Psoas muscle (tissue), 8 donors: ENCODE data around the gene NOS1AP. TPM values are rescaled to one million over a fixed set of nuclear protein-coding genes. Genes with fewer than 3 reads are reported as not detected.

Experiments used
- ATAC-seq, 4 donors: fragments of 200-7000 bp; cut with Tn5 transposase; one replicate each; pipeline ENCODE4 v1.9.1; 2020; ENCODE audit warnings: moderate library complexity in 3 of 4, mild to moderate bottlenecking in 2 of 4
- DNase-seq, 2 donors: peaks; one replicate each; pipeline ENCODE4 v3.0.0-alpha.2; 2020
- H3K27ac ChIP-seq: fragments of 200-600 bp; one replicate; pipeline ENCODE4 v1.8.0; 2022
- H3K27me3 ChIP-seq, 3 donors: fragments of 200-600 bp in 1 of 3; one replicate each; pipeline versions ENCODE4 v1.6.1 to v1.8.0; 2013 to 2022; ENCODE audit warnings: low read length in 2 of 3, mild to moderate bottlenecking in 2 of 3, moderate library complexity in 1 of 3; ENCODE audit not compliant: insufficient read depth in 3 of 3
- H3K36me3 ChIP-seq, 2 donors: fragments of 200-600 bp in 1 of 2; one replicate each; pipeline versions ENCODE4 v1.6.1 to v1.8.0; 2013 to 2022; ENCODE audit warnings: low read depth in 1 of 2, mild to moderate bottlenecking in 1 of 2, moderate library complexity in 1 of 2; ENCODE audit not compliant: insufficient read depth in 1 of 2
- H3K4me1 ChIP-seq: fragments of 200-600 bp; one replicate; pipeline ENCODE4 v1.8.0; 2022
- H3K4me3 ChIP-seq: fragments of 200-600 bp; one replicate; pipeline ENCODE4 v1.8.0; 2022; ENCODE audit warnings: mild to moderate bottlenecking
- H3K9me3 ChIP-seq: fragments of 200-600 bp; one replicate; pipeline ENCODE4 v1.8.0; 2022
- CTCF ChIP-seq: fragments of 200-600 bp; IDR thresholded peaks from one replicate; pipeline ENCODE4 v1.8.0; 2022; ENCODE audit warnings: antibody characterized with exemption
- WGBS, 3 donors: extraction: QIAGEN DNeasy Blood & Tissue Kit; methylation state at CpG; one replicate each; pipeline versions ENCODE4 v1.1.6 to v1.1.7; 2013; 5-methylcytosine and 5-hydroxymethylcytosine counted together
- intact Hi-C, 2 donors: fragments of 100-400 bp; cut with DNase I; formaldehyde crosslinking; loops; one replicate each; pipeline versions ENCODE4 v1.11.0 to v1.14.2; 2022
- polyA plus RNA-seq, 3 donors: library from polyadenylated mRNA; stranded (reverse); fragments of 200-250 nt; gene quantifications; one replicate each; pipeline ENCODE4 v1.2.3, GENCODE V29; 2013
- total RNA-seq, 4 donors: library from RNA; stranded (reverse); fragmentation: NEBNext Ultra II Directional in 2 of 4; extraction: Animal tissue kit (Norgen Biotek cat#: 25700) in 2 of 4; gene quantifications; one replicate each; pipeline versions ENCODE4 v1.2.1 to v1.2.4, GENCODE V29; 2021 to 2023
- donor health status: healthy with polysubstance abuse.
- donor health status: DM: no; HTN: no; CAD: no; lungs with moderate emphysema.
- donor health status: Bipolar disorder and iron deficiency.
- donor health status: healthy.
- donor health status: DM: yes; HTN: yes; CAD: no.
- donor health status: DM: no; HTN: no; CAD: no.
- donor health status: DM: no; HTN: no; CAD: no.
- donor health status: DM: yes; HTN: yes; CAD: no.

NOS1AP gene
- total and polyA plus RNA-seq, 7 donors: 0.10 to 0.76 (median 0.18) TPM

GRCh38 chr1:162397039-162397448, 327.6 kb downstream of the NOS1AP start:
- peak in 2 of 4 donors; percentile 27 to 37 for ATAC-seq
- Histone ChIP-seq H3K36me3 (no peaks in the 10 kb centered on the region), H3K9me3 (no peaks in the 10 kb centered on the region), H3K4me3 (no peak overlapping the region), H3K4me1 (no peaks in the 10 kb centered on the region), H3K27ac (no peak overlapping the region), H3K27me3 (peaks cover 2 to 13% (median 2%) of the 10 kb centered on the region in 3 donors)
- no peak for TF ChIP-seq CTCF
- no peak for DNase-seq
- intact Hi-C loops: no loop called here
- 80 to 93% (median 88%) methylated on average over 3 of the region's 3 CpGs for WGBS, 3 donors

GRCh38 chr1:162397943-162398560, 328.6 kb downstream of the NOS1AP start:
- ATAC-seq: no peak
- no peaks in the 10 kb centered on the region for H3K4me1 ChIP-seq
- intact Hi-C loops: no loop called here
- no peaks in the 10 kb centered on the region for H3K36me3 ChIP-seq
- no peak overlapping the region for H3K27ac ChIP-seq
- peaks cover 2 to 13% (median 5%) of the 10 kb centered on the region in 3 donors for H3K27me3 ChIP-seq
- no peak overlapping the region for H3K4me3 ChIP-seq
- DNase-seq: no peak
- TF ChIP-seq CTCF: no peak
- 41 to 54% (median 41%) methylated on average over 3 of the region's 3 CpGs for WGBS, 3 donors
- H3K9me3 ChIP-seq: no peaks in the 10 kb centered on the region

DNA sequence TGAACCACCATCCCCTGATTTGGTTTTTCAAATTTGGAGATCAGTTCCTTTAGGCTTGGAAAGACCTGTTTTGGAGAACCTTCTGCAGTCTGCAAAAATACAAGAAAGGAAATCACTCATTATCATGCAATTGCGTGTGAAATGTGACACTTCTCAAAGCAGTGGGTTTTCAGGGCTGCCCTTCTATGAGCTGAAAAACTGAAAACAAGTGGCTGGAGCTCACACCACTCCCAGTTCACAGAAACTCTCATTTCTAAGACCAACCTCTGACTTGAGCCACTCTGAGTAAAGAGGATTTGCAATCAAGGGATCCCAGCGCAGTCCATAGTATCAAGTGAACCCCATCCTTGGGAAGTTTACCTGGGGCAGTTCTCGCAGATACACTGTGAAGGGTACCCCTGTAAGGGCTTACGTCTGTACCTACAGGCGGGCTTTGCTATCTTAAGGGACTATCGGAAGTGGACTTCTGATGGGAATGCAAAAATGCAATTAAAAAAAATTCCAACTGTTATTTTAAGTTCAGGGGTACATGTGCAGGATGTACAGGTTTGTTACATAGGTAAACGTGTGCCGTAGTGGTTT, 329.6 kb downstream of the NOS1AP start:
- H3K36me3 ChIP-seq: no peaks in the 10 kb centered on the region
- H3K27me3 ChIP-seq: peaks cover 2 to 13% (median 5%) of the 10 kb centered on the region in 3 donors
- ATAC-seq (no peak), DNase-seq (no peak)
- no peak overlapping the region for H3K27ac ChIP-seq
- intact Hi-C loops: no loop called here
- H3K4me1 ChIP-seq: no peaks in the 10 kb centered on the region
- no peaks in the 10 kb centered on the region for H3K9me3 ChIP-seq
- TF ChIP-seq CTCF: no peak
- WGBS, 3 donors: 75 to 82% (median 76%) methylated on average over 8 of the region's 8 CpGs
- no peak overlapping the region for H3K4me3 ChIP-seq

- Histone ChIP-seq H3K27ac (no peak overlapping the region), H3K4me1 (no peaks in the 10 kb centered on the region), H3K4me3 (no peak overlapping the region), H3K9me3 (no peaks in the 10 kb centered on the region), H3K36me3 (no peaks in the 10 kb centered on the region), H3K27me3 (peaks cover 2 to 8% (median 5%) of the 10 kb centered on the region in 3 donors)
- 89 to 90% (median 89%) methylated on average over 10 of the region's 10 CpGs for WGBS, 3 donors
- no peak for ATAC-seq
- no peak for TF ChIP-seq CTCF
- DNase-seq: no peak
- intact Hi-C loops: no loop called here
Measured at GRCh38 chr1:162400790-162401355, 331.4 kb downstream of the NOS1AP start.
